Measurements from ENCODE around the gene SET. TPM values are rescaled to one million over a fixed set of nuclear protein-coding genes. Genes with fewer than 3 reads are reported as not detected.
"Not testable (repeated sequence)": the region's sequence is repeated elsewhere in the genome, so short reads cannot be mapped to it uniquely, and the experiment has no call there.

SET gene
- total RNA-seq, 5 donors from 2014 or later (not counting 1 experiment from before 2014, with no cell fraction given) = 239 to 279 (median 252) TPM

DNA sequence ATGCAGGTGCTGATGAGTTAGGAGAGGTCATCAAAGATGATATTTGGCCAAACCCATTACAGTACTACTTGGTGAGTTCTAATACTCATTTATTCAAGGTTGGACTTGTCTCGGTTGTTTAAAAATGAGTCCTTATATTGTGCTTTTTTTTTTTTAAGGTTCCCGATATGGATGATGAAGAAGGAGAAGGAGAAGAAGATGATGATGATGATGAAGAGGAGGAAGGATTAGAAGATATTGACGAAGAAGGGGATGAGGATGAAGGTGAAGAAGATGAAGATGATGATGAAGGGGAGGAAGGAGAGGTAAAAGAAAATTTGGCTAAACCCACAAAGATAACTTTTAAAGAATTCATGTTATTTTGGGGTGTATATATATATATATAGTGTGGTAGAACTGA is 4.7 kb downstream of the SET start:
- not testable (repeated sequence) for ATAC-seq (replicated peaks in 1 of 4); H3K4me3 ChIP-seq (ENCODE audit: control insufficient read depth in 1 of 2, extremely low read depth in 1 of 2, low read length in 1 of 2); H3K4me3 Mint-ChIP-seq; H3K27me3 Mint-ChIP-seq; H3K27me3 ChIP-seq (replicated peaks in 1 of 2; ENCODE audit: control insufficient read depth in 2 of 2, extremely low read depth in 1 of 2, insufficient read depth in 2 of 2, low read length in 1 of 2); H3K9me3 Mint-ChIP-seq; DNase-seq; H3K27ac ChIP-seq (ENCODE audit: low read length); H3K9me3 ChIP-seq
- peaks cover 23 to 26% (median 25%) of the 10 kb centered on the region in 3 donors for H3K4me1 Mint-ChIP-seq
- H3K36me3 ChIP-seq (ENCODE audit: control insufficient read depth in 2 of 2, extremely low read depth in 1 of 2, insufficient read depth in 1 of 2, low read length in 1 of 2) = peaks cover 0 to 53% of the 10 kb centered on the region in 2 donors
- POLR2A ChIA-PET = interaction anchor here in 1 of 2 donors (0.6 kb wide), 1 partner anchor 764 kb away, joined by 3 read pairs; no protein-coding TSS in a partner anchor
- H3K27ac Mint-ChIP-seq = peak overlapping the region in 1 of 2 donors; percentile 2
- 92% methylated on average over 2 of the region's 3 CpGs for WGBS (ENCODE audit: insufficient coverage)
- H3K36me3 Mint-ChIP-seq = peaks cover 36% of the 10 kb centered on the region
- peaks cover 9 to 10% of the 10 kb centered on the region in 2 experiments for H3K4me1 ChIP-seq (ENCODE audit: control insufficient read depth in 1 of 2, extremely low read depth in 1 of 2, insufficient read depth in 2 of 2, low read length in 2 of 2)
- CTCF ChIA-PET = interaction anchor here in 1 of 2 donors (1.0 kb wide), 1 partner anchor 13 kb away, joined by 3 read pairs; no protein-coding TSS in a partner anchor

- no peak overlapping the region for H3K27ac Mint-ChIP-seq
- Histone ChIP-seq H3K4me1 (ENCODE audit: control insufficient read depth in 1 of 2, extremely low read depth in 1 of 2, insufficient read depth in 2 of 2, low read length in 2 of 2) (peaks cover 9 to 10% of the 10 kb centered on the region in 2 experiments), H3K9me3 (no peaks in the 10 kb centered on the region), H3K27ac (ENCODE audit: low read length) (no peak overlapping the region), H3K27me3 (replicated peaks in 1 of 2; ENCODE audit: control insufficient read depth in 2 of 2, extremely low read depth in 1 of 2, insufficient read depth in 2 of 2, low read length in 1 of 2) (no peaks in the 10 kb centered on the region), H3K4me3 (ENCODE audit: control insufficient read depth in 1 of 2, extremely low read depth in 1 of 2, low read length in 1 of 2) (no peak overlapping the region), H3K36me3 (ENCODE audit: control insufficient read depth in 2 of 2, extremely low read depth in 1 of 2, insufficient read depth in 1 of 2, low read length in 1 of 2) (peaks cover 0 to 53% of the 10 kb centered on the region in 2 donors)
- H3K36me3 Mint-ChIP-seq = peaks cover 36% of the 10 kb centered on the region
- H3K4me1 Mint-ChIP-seq = peaks cover 23 to 26% (median 25%) of the 10 kb centered on the region in 3 donors
- ChIA-PET CTCF (no interaction called here), POLR2A (no interaction called here)
- ATAC-seq (replicated peaks in 1 of 4) (no peak), DNase-seq (no peak)
- H3K9me3 Mint-ChIP-seq = no peaks in the 10 kb centered on the region
- 64% methylated on average over 3 of the region's 6 CpGs for WGBS (ENCODE audit: insufficient coverage)
- H3K27me3 Mint-ChIP-seq = no peaks in the 10 kb centered on the region
- no peak overlapping the region for H3K4me3 Mint-ChIP-seq
Observed at GRCh38 chr9:128694344-128694743, 5.3 kb downstream of the SET start.

DNA sequence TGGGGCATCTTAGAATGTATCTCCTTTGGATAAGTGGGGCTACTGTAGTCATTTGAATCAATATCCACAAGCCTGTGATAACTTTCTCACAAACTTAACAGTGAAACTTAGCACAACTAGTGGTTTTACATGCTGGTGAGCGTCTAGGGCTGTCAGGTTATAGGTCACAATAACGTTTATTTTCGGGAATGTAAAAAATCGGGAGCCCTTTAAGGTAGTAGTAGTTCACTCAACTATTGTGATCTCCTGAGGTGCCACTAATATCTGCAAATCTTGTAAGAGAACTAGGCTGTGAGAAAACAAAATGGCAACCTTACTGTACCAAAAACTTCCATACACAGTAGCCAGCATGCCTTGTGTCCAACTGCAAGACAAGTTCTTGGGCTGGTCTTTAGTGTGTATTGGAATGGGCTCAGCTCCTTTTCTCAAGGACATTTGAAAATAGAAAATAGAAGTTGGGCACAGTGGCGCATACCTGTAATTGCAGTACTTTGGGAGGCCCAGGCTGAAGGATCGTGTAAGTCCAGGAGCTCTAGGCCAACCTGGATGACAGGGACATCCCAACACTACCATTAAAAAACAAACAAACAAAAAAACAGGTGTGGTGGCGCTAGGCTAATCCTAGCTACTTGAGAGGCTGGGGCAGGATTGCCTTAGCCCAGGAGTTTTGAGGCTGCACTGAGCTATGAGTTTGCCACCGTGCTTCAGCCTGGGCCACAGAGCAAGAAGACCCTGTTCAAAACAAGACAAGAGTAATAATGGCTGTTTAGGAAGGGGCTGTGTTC is 8.1 kb downstream of the SET start:
- 60% methylated on average over 3 of the region's 8 CpGs for WGBS (ENCODE audit: insufficient coverage)
- Mint-ChIP-seq H3K27me3 (no peaks in the 10 kb centered on the region), H3K27ac (no peak overlapping the region), H3K4me3 (no peak overlapping the region), H3K9me3 (no peaks in the 10 kb centered on the region), H3K36me3 (peaks cover 24% of the 10 kb centered on the region), H3K4me1 (peaks cover 17 to 18% (median 17%) of the 10 kb centered on the region in 3 donors)
- CTCF ChIA-PET = no interaction called here
- peaks cover 0 to 41% of the 10 kb centered on the region in 2 donors for H3K36me3 ChIP-seq (ENCODE audit: control insufficient read depth in 2 of 2, extremely low read depth in 1 of 2, insufficient read depth in 1 of 2, low read length in 1 of 2)
- H3K27ac ChIP-seq (ENCODE audit: low read length) = no peak overlapping the region
- no peak overlapping the region for H3K4me3 ChIP-seq (ENCODE audit: control insufficient read depth in 1 of 2, extremely low read depth in 1 of 2, low read length in 1 of 2)
- peaks cover 0 to 9% of the 10 kb centered on the region in 2 experiments for H3K4me1 ChIP-seq (ENCODE audit: control insufficient read depth in 1 of 2, extremely low read depth in 1 of 2, insufficient read depth in 2 of 2, low read length in 2 of 2)
- no peak for DNase-seq
- H3K27me3 ChIP-seq (replicated peaks in 1 of 2; ENCODE audit: control insufficient read depth in 2 of 2, extremely low read depth in 1 of 2, insufficient read depth in 2 of 2, low read length in 1 of 2) = no peaks in the 10 kb centered on the region
- ATAC-seq (replicated peaks in 1 of 4) = no peak
- POLR2A ChIA-PET = interaction anchor here in 1 of 2 donors (0.6 kb wide), 1 partner anchor 11 kb away, joined by 9 read pairs; no protein-coding TSS in a partner anchor
- no peaks in the 10 kb centered on the region for H3K9me3 ChIP-seq

DNA sequence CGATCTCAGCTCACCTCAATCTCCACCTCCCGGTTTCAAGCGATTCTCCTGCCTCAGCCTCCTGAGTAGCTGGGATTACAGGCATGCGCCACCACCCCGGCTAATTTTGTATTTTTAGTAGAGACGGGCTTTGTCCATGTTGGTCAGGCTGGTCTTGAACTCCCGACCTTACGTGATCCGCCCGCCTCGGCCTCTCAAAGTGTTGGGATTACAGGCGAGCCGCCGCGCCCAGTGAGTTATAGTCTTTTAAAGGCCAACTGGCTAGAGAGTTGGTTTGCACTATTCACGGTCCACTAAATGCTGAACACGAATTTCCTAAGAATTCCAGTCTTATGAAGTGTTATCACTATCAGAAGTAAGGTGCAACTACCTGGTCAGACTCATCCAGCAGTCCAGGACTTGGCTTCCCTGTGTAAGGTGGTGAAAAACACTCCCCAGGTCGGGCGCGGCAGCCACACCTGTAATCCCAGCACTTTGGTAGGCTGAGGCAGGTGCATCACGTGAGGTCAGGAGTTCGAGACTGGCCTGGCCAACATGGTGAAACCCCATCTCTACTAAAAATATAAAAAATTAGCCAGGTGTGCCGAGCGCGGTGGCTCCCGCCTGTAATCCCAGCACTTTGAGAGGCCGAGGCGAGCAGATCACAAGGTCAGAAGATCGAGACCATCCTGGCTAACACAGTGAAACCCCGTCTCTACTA is 10.2 kb downstream of the SET start:
- WGBS (ENCODE audit: insufficient coverage) = 98% methylated on average over 15 of the region's 30 CpGs
- ChIA-PET POLR2A (interaction anchor here in 1 of 2 donors (0.7 kb wide), 1 partner anchor 20 kb away, joined by 11 read pairs; no protein-coding TSS in a partner anchor), CTCF (interaction anchor here in 1 of 2 donors (0.6 kb wide), 1 partner anchor 41 kb away, joined by 3 read pairs; no protein-coding TSS in a partner anchor)
- peaks cover 11 to 15% (median 13%) of the 10 kb centered on the region in 3 donors for H3K4me1 Mint-ChIP-seq
- H3K4me3 ChIP-seq (ENCODE audit: control insufficient read depth in 1 of 2, extremely low read depth in 1 of 2, low read length in 1 of 2); DNase-seq; ATAC-seq (replicated peaks in 1 of 4); H3K9me3 ChIP-seq; H3K27me3 Mint-ChIP-seq; H3K27ac ChIP-seq (ENCODE audit: low read length); H3K27ac Mint-ChIP-seq; H3K27me3 ChIP-seq (replicated peaks in 1 of 2; ENCODE audit: control insufficient read depth in 2 of 2, extremely low read depth in 1 of 2, insufficient read depth in 2 of 2, low read length in 1 of 2); H3K4me3 Mint-ChIP-seq; H3K36me3 Mint-ChIP-seq; H3K9me3 Mint-ChIP-seq: not testable (repeated sequence)
- peaks cover 0 to 20% of the 10 kb centered on the region in 2 donors for H3K36me3 ChIP-seq (ENCODE audit: control insufficient read depth in 2 of 2, extremely low read depth in 1 of 2, insufficient read depth in 1 of 2, low read length in 1 of 2)
- peaks cover 0 to 21% of the 10 kb centered on the region in 2 experiments for H3K4me1 ChIP-seq (ENCODE audit: control insufficient read depth in 1 of 2, extremely low read depth in 1 of 2, insufficient read depth in 2 of 2, low read length in 2 of 2)

- ATAC-seq (replicated peaks in 1 of 4) (no peak), DNase-seq (no peak)
- peak overlapping the region; percentile 34 to 85 (median 43) for H3K4me3 Mint-ChIP-seq
- no peaks in the 10 kb centered on the region for H3K27me3 Mint-ChIP-seq
- ChIA-PET POLR2A (no interaction called here), CTCF (interaction anchor here in 1 of 2 donors (0.9 to 1.5 kb wide), 2 partner anchors 15 to 23 kb away, joined by 3 to 8 read pairs; partner anchors contain the start of gene ZDHHC12)
- no peak overlapping the region for H3K27ac ChIP-seq (ENCODE audit: low read length)
- H3K27me3 ChIP-seq (replicated peaks in 1 of 2; ENCODE audit: control insufficient read depth in 2 of 2, extremely low read depth in 1 of 2, insufficient read depth in 2 of 2, low read length in 1 of 2) = no peaks in the 10 kb centered on the region
- no peak overlapping the region for H3K4me3 ChIP-seq (ENCODE audit: control insufficient read depth in 1 of 2, extremely low read depth in 1 of 2, low read length in 1 of 2)
- WGBS (ENCODE audit: insufficient coverage) = 89% methylated on average over 4 of the region's 10 CpGs
- H3K9me3 Mint-ChIP-seq = no peaks in the 10 kb centered on the region
- H3K27ac Mint-ChIP-seq = no peak overlapping the region
- peaks cover 0 to 7% of the 10 kb centered on the region in 2 donors for H3K36me3 ChIP-seq (ENCODE audit: control insufficient read depth in 2 of 2, extremely low read depth in 1 of 2, insufficient read depth in 1 of 2, low read length in 1 of 2)
- no peaks in the 10 kb centered on the region for H3K9me3 ChIP-seq
- peaks cover 11 to 15% (median 13%) of the 10 kb centered on the region in 3 donors for H3K4me1 Mint-ChIP-seq
- H3K4me1 ChIP-seq (ENCODE audit: control insufficient read depth in 1 of 2, extremely low read depth in 1 of 2, insufficient read depth in 2 of 2, low read length in 2 of 2) = peaks cover 0 to 21% of the 10 kb centered on the region in 2 experiments
- peaks cover 2% of the 10 kb centered on the region for H3K36me3 Mint-ChIP-seq
Observed at GRCh38 chr9:128701227-128701854, 12.3 kb downstream of the SET start.

Data from T-cell (primary cell).